CMK (cell line): ENCODE results near the gene ABCC6.
A peak's percentile ranks its signal among the peaks of the same experiment; 100 is the strongest.
"Not testable (repeated sequence)": the region's sequence is repeated elsewhere in the genome, so short reads cannot be mapped to it uniquely, and the experiment has no call there.

Experiments
- DNase-seq: peaks from one replicate; pipeline ENCODE4 v3.0.0-alpha.2; 2010; ENCODE audit warnings: low read depth

ABCC6 gene

DNA sequence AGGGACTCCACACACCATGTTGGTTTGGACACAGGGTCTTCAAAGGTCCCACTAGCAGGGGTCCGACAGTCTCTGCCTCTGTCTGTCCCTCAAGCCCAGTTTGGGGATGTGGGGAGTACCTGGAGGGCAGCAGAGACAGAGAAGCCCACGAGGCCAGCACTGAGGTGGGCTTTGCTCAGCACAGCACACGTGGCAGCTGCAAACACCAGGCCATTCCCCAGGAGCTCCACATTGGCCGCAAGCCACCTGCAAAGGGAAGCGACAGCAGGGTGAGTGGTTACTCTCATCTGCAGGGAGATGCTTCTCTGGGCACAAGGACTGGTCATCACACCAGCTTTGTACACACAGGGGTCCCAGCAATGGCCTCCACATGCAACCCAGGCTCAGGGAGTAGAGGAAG lies 62.0 kb downstream of the ABCC6 start:
- no peak for DNase-seq

DNA sequence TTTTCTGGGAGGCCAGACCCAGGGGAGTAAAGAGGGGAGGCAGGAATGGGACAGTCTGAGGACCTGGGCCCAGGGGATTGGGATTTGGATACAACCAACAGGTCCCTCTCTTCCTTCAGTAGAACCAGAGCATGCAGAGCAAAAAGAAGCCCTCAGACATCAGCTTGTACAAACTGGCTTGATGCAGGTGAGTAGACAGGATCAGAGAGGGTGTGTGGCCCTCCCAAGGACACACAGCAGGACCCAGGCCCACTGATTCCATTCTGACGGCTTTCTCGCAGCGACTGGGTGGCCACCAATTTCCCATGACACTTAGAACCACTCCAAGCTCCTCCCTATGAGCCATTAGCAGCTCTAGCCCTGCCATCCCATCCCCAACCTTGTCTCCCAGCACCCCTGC lies 63.6 kb downstream of the ABCC6 start:
- no peak for DNase-seq

DNA sequence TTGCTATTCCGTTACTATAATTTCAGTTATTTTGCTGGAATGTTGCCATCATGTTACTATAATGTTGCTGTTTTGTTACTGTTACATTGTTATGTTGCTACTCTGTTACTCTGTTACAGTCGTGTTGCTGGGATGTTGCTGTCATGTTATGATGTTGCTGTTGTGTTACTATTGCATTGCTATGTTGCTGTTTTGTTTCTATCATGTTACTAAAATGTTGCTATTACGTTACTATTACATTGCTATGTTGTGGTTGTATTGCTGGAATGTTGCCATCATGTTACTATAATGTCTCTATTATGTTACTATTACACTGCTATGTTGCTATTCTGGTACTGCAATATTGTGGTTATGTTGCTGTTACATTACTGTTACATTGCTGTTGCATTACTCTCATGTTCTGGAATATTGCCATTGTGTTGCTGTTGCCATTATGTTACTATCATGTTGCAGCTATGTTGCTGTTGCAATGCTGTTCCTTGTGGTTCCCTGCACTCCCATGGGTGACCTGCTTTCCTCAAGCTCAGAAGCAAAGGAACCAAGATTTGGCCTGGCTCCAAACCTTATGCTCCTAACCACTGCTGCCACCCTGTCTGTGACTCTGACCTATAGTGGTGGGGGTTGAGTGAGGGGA lies 64.4 kb downstream of the ABCC6 start:
- no peak for DNase-seq

DNA sequence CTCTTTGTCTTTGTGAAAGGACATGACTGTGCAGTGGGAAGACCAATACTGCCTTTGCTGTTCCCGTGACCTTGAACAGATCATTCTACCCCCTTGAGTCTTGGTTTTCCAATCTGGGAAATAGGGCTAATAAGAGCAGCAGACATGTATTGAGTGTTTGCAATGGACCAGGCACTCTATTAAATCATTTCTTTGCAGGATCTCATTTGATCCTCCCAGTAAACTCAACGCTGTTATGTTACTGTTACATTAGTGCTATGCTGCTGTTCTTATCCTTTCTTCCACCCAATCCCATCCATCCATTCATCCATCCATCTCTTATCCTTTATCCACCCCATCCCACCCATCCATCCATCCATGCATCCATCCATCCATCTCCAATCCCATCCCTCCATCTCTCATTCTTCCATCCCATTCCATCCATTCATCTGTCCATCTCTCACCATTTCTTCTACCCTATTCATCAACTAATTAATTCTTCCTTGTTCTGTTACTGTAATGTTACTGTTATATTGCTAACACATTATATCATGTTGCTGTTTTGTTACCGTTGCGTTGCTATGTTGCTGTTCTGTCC lies 65.1 kb downstream of the ABCC6 start:
- no peak for DNase-seq

DNA sequence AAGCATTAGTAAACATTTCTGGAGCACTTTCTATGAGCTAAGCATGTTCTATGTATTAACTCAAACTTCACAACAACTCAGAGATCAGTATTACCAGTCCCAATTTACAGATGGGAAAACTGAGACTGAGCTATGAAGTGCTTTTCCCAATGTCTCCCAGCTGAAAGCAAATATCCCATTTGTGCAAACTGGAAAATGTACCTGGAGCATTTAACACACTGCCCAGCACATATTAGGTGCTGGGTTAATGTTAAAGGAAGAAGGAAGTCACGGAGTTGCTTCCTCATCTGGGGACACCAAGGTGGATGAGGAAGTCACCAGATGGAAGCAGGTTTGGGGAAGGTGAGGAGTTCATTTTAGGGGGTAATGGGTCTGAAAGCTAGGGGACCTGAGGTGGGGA lies 66.1 kb downstream of the ABCC6 start:
- DNase-seq: no peak

DNA sequence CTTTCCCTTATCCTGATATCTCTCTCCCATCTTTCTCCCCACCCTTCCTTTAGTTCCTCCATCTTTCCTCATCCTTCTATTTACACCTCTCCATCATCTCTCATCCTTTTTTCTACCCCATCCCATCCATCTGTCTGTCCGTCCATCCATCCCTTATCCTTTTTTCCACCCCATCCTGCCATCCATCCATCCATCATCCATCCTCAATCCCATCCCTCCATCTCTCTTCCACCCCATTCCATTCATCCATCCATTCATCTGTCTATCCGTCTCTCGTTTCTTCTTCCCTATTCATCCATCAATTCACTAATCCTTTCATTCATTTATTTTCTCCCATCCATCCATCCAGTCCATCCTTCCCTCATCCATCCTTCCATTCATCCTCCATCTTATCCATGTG lies 68.1 kb downstream of the ABCC6 start:
- DNase-seq: no peak

DNA sequence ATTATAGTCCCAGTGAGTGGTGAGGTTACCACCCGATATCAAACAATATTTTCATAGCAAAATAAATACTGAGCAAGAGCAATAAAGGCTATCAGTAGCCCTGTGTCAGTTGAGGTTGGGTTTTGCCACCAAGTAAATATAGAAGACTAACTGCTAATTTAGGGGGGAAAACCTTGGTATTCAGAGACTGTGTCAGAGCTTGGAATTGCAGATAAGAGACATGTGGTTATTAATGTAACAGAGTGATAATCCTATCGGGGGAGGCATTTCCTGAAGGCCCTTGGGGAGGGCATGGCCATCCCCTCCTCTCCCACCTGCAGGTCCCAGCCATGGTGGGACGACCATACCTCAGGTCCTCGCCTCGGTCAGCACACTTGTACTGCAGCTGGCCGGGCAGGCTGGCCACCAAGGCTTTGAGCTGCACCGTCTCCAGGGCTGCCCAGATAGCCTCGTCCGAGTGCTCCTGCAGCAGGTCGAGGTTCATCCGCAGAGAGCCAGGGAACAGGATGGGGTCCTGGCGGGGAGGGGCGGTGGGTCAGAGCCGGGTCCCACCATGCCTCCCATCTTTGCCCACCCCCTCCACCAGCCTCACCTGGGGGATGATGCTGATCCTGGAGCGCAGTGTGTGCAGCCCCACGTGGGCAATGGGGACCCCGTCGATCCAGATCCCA lies 68.9 kb downstream of the ABCC6 start:
- peak; percentile 20 for DNase-seq

DNA sequence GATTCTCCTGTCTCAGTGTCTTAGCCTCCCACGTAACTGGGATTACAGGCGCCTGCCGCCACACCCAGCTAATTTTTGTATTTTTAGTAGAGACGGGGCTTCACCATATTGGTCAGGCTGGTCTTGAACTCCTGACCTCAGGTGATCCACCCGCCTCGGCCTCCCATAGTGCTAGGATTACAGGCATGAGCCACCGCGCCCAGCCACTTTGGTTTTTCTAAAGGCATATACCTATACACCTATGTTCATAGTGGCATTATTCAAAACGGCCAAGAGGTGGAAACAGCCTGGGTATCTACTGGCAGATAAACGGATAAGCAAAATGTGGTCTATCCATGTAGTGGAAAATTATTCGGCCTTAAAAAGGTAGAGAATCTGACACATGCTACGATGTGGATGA lies 70.3 kb downstream of the ABCC6 start:
- DNase-seq: not testable (repeated sequence)

DNA sequence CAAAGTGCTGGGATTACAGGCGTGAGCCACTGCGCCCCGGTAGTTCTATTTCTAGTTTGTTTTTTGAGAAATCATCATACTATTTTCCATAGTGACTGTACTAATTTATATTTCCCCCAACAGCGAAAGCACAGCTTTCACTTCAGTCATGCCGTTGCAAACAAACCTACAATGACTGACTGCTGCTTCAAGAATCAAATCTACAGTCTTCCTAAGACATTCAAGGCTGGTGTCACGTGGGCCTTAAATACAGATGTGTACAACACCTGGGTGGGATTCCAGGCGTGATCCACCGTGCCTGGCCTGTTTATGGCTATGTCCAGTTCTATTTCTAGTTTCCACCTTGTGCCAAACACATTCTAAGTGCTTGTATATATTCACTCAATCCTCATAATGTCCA lies 72.0 kb downstream of the ABCC6 start:
- DNase-seq: no peak

DNA sequence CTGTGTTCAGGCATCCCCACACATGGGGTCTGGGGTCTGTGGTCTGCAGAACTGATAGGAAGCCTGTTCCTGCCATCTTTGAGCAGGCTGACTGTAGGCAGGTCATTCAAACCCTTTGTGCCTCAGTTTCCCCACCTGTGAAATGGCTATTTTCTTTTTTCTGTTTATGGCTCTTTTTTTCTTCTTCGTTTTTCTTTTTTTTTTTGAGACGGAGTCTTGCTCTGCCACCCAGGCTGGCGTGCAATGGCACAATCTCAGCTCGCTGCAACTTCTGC lies 72.5 kb downstream of the ABCC6 start:
- DNase-seq: no peak

DNA sequence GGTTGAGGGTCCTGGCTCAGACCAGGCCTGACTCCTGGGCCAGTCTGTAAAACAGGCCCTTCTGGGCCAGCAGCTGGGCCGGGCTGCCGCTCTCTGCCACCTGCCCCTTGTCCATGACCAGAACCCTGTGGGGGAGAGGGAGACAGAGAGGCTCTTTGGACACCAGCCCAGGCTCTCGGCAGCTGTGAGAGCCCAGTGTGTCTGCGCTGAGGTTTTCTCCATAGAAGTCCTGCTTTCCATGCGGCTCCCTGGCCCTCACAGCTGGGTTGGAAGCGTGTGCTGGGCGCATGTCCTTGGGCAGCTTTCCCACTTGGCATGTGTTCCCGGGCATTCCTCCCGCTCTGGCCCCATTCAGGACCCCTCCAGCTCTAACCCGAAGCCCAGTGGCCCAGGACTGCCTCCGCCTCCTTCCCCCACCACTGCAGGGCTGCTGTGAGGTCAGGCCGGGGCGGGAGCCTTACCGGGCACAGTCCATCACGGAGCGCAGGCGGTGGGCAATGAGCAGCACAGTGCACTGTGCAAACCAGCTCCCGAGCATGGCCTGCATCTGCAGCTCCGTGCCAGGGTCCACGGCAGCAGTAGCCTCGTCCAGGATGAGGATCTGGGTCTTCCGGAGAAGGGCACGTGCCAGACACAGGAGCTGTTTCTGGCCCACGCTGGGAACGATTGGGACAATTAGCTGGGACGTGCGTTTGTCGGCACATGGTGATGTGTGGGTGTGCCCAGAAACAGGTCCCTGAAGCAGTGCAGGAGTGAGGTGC lies 73.0 kb downstream of the ABCC6 start:
- no peak for DNase-seq

DNA sequence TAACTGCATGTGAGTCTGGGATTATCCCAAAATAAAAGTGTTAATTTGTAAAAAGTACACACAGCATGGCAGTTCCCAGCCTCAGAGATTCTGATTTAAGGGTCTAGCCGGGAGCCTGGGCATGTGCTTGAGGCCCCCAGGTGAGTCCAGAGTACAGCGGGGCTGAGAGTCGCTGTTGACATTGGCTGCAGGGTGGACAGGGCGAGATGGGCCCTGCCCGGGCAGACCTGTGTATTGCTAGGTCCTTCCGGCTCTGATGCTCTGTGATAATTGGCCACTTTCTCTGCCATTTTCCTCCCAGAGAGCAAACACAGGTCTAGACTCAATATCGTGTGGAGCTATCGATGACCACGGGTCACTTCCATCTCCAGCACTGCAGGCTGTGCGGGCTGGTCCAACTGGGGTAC lies 73.6 kb downstream of the ABCC6 start:
- no peak for DNase-seq

DNA sequence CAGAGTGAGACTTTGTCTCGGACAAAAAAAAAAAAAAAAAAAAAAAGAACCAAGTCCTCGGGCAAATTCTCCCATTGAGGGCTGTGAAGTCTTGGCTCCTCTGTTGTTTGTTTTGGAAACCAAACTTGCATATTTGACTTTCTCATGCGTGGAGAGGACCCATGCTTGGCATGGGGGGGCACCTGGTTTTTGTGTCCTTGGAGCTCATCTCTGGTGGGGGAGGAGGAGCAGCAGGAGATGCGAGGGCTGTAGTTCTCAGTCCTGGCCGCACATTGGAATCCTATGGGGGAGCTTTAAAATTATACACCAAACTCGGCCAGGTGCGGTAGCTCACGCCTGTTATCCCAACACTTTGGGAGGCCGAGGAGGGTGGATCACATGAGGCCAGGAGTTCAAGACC lies 74.5 kb downstream of the ABCC6 start:
- no peak for DNase-seq

DNA sequence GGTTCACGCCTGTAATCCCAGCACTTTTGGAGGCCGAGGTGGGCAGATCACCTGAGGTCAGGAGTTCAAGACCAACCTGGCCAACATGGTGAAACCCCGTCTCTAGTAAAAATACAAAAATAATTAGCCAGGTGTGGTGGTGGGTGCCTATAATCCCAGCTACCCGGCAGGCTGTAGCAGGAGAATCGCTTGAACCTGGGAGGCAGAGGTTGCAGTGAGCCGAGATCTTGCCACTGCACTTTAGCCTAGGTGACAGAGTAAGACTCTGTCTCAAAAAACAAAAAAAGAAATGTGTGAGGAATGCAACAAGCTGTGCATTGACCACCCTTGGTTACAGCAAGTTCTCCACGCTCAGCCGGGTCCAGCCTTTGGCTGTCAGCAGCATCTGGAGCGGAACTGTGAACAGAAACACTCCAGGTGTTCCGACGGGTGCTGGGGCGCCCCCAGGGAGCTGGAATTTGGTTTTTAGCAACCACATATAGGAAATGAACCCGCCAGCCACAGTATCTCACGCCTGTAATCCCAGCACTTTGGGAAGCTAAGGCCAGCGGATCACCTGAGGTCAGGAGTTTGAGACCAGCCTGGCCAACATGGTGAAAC lies 75.2 kb downstream of the ABCC6 start:
- not testable (repeated sequence) for DNase-seq

DNA sequence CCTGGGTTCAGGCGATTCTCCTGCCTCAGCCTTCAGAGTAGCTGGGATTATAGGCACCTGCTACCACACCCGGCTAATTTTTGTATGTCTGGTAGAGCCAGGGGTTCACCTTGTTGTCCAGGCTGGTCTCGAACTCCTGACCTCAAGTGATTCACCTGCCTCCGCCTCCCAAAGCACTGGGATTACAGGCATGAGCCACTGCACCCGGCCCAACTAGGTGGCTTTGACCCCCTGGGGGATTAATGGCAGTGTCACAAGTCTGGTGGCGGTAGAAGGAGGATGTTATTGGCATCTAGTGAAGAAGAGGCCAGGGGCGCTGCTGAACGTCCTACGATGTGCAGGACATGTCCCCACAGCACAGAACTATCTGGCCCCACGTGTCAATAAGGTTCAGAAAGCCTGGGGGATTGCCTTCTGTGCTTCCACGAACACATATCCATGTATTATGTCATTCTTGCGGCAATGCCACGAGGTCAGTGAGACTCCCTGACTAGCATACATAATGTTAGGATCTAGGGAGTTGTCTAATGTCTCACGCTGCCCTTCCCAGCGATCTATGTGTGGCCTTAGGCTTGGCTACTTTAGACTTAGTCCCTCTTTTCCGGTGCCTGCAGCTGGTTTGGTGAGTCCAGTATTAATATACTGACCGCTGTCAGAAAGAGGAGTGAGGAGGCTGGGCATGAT lies 75.8 kb downstream of the ABCC6 start:
- no peak for DNase-seq

DNA sequence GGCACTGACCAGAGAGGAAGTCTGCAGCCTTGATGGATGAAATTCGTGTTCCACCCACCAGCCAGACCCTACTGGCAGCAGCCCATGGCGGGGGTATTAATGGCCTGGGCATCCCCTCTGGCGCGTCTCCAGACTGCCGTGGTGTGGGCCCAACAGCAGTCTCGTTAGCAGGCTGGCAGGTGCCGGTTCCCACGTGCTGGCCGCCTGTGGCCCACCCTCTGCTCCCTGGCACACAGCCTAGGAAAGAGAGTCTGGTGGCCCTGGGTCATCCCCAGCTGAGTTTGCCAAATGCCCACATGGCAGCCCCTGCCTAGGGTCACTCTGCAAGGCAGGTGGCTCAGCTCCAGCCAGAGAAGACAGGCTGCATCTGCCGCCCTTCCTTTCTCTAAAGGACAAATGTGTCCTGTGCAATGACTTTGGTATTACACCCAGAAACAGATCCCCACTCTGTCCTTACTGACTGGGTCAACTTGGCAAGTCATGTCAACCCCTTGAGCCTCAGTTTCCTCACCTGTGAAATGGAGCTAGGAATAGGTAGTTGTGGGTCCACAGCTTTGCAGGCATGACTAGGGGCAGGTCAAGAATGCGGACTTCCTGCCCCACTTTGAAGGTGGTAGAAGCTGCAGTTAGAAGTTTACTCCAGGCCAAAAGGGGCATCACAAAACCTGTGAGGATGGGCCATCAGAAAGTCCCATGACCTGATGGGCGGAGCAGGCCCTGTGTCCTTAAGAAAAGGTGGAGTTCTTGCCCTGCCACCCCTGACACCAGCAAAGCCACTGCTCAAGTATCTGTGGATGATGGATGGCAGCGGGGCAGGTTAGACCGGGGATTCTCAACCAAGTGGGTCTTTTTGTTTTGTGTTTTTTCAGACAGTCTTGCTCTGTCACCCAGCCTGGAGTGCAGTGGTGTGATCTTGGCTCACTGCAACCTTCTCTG lies 76.6 kb downstream of the ABCC6 start:
- no peak for DNase-seq

DNA sequence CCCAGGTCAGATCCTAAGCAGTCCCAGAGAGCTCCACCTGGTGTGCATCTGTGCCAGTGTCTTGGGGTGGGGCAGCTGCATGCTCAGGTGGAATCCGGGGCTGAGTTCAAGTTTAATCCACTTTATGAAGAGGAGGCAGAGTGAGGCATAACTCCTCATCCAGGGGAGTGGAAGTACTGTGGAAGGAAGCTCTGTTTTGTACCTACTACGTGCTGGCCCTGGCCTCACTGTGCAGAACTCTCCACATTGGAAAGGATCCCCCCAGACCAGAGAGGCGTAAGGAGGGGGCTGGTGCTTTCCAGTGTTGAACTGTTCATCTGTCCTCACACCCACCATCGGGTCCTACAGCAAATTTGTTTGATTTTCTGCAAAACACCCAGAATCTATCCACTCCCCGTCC lies 78.0 kb downstream of the ABCC6 start:
- no peak for DNase-seq

DNA sequence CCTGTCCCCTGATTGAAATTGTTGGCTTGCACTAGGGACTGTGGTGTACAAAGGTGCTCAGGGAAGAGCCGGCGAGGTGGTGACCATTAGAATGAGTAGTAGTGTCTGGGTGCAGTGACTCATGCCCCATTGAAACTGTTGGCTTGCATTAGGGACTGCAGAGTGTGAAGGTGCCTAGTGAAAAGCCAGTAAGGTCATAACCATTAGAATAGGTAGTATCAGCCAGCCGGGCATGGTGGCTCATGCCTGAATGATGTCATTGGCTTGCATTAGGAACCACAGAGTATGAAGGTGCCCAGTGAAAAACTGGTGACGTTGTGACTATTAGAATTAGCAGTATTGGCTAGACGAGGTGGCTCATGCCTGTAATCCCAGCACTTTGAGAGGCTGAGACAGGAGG lies 78.9 kb downstream of the ABCC6 start:
- DNase-seq: no peak

DNA sequence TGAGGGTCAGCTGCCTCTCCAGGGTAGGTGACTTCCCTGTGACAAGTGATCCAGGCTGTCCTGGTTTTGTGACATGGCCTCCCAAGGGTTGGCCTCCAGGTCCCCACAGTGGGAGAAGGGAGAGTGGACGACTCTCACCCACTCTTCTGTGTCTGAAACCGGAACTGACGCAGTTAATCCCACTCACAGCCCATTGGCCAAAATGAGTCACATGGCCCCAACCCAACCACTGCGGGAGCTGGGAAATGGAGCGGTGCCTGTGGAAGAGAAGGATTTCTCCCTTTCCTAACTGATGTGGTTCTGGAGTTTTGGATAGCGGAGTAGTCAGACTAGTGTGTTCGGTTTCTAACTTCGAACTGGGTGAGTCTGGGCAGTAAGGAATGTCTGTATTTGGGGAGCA lies 79.4 kb downstream of the ABCC6 start:
- DNase-seq: no peak

DNA sequence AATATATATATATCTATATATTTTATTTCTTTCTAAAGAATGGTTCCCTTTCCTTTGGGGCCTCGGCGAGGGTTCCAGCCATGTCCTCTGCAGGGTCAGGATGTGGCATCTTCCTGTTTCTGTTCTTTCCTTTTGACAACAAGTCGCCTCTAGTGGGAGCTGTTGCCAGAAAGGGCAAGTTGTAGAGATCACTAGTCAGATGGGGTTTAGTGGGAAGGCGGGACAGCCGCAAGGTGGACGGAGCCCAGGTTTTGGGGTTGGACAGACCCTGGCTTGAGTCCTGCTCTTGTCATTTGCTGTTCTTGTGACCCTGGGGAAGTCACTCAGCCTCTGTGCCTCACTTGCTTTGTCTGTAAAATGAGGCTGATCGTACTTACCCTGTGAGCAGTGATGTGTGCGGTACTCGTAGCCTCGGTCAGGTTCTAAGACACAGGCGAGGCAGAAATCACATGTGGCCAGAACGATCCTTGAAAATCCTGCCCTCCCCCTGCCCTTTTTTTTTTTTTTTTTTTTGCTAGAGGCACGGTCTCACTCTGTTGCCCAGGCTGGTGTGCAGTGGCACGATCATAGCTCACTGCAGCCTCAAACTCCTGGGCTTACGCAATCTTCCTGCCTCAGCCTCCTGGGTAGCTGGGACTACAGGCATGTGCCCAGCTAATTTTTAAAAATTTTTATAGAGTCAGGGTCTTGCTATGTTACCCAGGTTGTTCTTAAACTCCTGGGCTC lies 80.1 kb downstream of the ABCC6 start:
- DNase-seq: peak; percentile 58
